Measurements from ENCODE around the gene DSP. TPM values are rescaled to one million over a fixed set of nuclear protein-coding genes. Genes with fewer than 3 reads are reported as not detected.

Gene DSP
- total and polyA plus RNA-seq, 2 experiments from 2014 or later: 16.8 to 43.7 TPM

GRCh38 chr6:7535498-7535897 lies 6.0 kb upstream of the DSP start:
- Histone ChIP-seq H3F3A (replicated peaks; ENCODE audit: low read depth) (no peaks in the 10 kb centered on the region), H3K27me3 (ENCODE audit: insufficient read depth) (peaks cover 29% of the 10 kb centered on the region), H3K4me3 (no peak overlapping the region), H3K79me2 (replicated peaks; ENCODE audit: insufficient read depth) (no peaks in the 10 kb centered on the region), H3K9me2 (ENCODE audit: insufficient read depth) (no peaks in the 10 kb centered on the region), H4K20me1 (replicated peaks; ENCODE audit: insufficient read depth) (no peaks in the 10 kb centered on the region), H3K4me2 (no peak overlapping the region), H2AFZ (no peak overlapping the region), H3K27ac (ENCODE audit: low read depth) (no peak overlapping the region), H3K36me3 (ENCODE audit: insufficient read depth) (no peaks in the 10 kb centered on the region), H3K4me1 (ENCODE audit: insufficient read depth) (peaks cover 10% of the 10 kb centered on the region)
- ATAC-seq (no peak), DNase-seq (ENCODE audit: low spot score) (no peak)
- no peaks in the 10 kb centered on the region for H3K36me3 Mint-ChIP-seq (ENCODE audit: low read depth)
- no peaks in the 10 kb centered on the region for H3K9me3 Mint-ChIP-seq
- no peak overlapping the region for H3K27ac Mint-ChIP-seq
- no peak overlapping the region for H3K4me3 Mint-ChIP-seq
- H3K4me1 Mint-ChIP-seq: peaks cover 20% of the 10 kb centered on the region; the same call in 2 of the 3 replicates
- TF ChIP-seq ZNF462 (CRISPR knock-in tag; IDR thresholded peaks at IDR 0.05) (no peak), ZNF114 (CRISPR knock-in tag; IDR thresholded peaks at IDR 0.05) (no peak), NANOG (IDR thresholded peaks at IDR 0.05; ENCODE audit: borderline replicate concordance) (no peak), ETS1 (IDR thresholded peaks at IDR 0.05) (no peak), ZNF331 (CRISPR knock-in tag; IDR thresholded peaks at IDR 0.05; ENCODE audit: low read depth) (no peak), JUNB (IDR thresholded peaks at IDR 0.05; ENCODE audit: unreplicated experiment) (no peak), STAT1 (IDR thresholded peaks at IDR 0.05; ENCODE audit: unreplicated experiment) (no peak), EZH2phosphoT487 (IDR thresholded peaks at IDR 0.05; ENCODE audit: unreplicated experiment) (no peak), CREB1 (CRISPR knock-in tag; IDR thresholded peaks at IDR 0.05; ENCODE audit: low read depth) (no peak), POLR2AphosphoS5 (IDR thresholded peaks at IDR 0.05; ENCODE audit: low read depth) (no peak), REST (IDR thresholded peaks at IDR 0.05; ENCODE audit: unreplicated experiment) (no peak), EZH2 (IDR thresholded peaks at IDR 0.05; ENCODE audit: low read depth, unreplicated experiment) (no peak), CTCF (conservative IDR thresholded peaks at IDR 0.05; ENCODE audit: low read depth in 2 of 2) (no peak)
- peaks cover 15% of the 10 kb centered on the region for H3K27me3 Mint-ChIP-seq (ENCODE audit: insufficient read depth, low read depth, poor library complexity)

Data from GM23338 (cell line).